K562 (cell line): ENCODE results near the gene JADE2. TPM values are rescaled to one million over a fixed set of nuclear protein-coding genes. Genes with fewer than 3 reads are reported as not detected.

Source experiments
- ATAC-seq: fragments of 200-7000 bp; cut with Tn5 transposase; 3 replicates; pipeline ENCODE4 v1.9.1; 2020; ENCODE audit warnings: moderate library complexity
- BruUV-seq: library from RNA; stranded (reverse); fragments of 400-500 nt; replicated peaks from 2 replicates; lab custom pipeline; 2021; lab: Mats Ljungman, UMichigan
- CTCF ChIA-PET: fragments of 300-600 bp; formaldehyde crosslinking; extraction: SDS; loops from one replicate; lab custom pipeline; 2021; ENCODE audit warnings: low intra/inter-chr PET ratio; lab: Yijun Ruan, JAX
- POLR2A ChIA-PET: fragments of 300-600, 350-650 bp; sonication (Branson Sonifier 250); formaldehyde crosslinking; extraction: SDS; loops from one replicate; lab custom pipeline; 2021; ENCODE audit warnings: antibody characterized with exemption, inconsistent platforms; lab: Yijun Ruan, JAX
- DNase-seq, 4 experiments: peaks; one replicate each; pipeline versions ENCODE4 v3.0.0 to v3.0.0-alpha.2; 2011 to 2018; ENCODE audit warnings: low spot score in 3 of 4, mixed read lengths in 3 of 4; ENCODE audit errors: extremely low read depth in 1 of 4
- FAIRE-seq: peaks from 2 replicates; lab custom pipeline; 2011; peaks lifted over from hg19 to GRCh38; lab: Jason Lieb, UNC
- H2AFZ ChIP-seq: 2 replicates; pipeline ENCODE4 v1.6.0; 2011; ENCODE audit warnings: low read depth, low read length, control low read depth, inconsistent platforms
- H3K27ac ChIP-seq: fragments of 200-600 bp; 3 replicates; pipeline ENCODE4 v1.8.0; 2011; ENCODE audit warnings: low read depth, mild to moderate bottlenecking, control low read depth, inconsistent platforms, low read length, moderate library complexity, mixed read lengths; ENCODE audit errors: extremely low read depth
- H3K27me3 ChIP-seq, 2 experiments: fragments of 300-600 bp in 1 of 2; 2 replicates in 1 of 2; 3 replicates in 1 of 2; pipeline versions ENCODE4 v1.6.0 to v1.8.0; 2011; ENCODE audit warnings: inconsistent platforms in 2 of 2, low read length in 2 of 2, mild to moderate bottlenecking in 1 of 2, mixed read lengths in 1 of 2, moderate library complexity in 1 of 2; ENCODE audit not compliant: control insufficient read depth in 2 of 2, insufficient read depth in 2 of 2
- H3K36me3 ChIP-seq: fragments of 300-600 bp; 3 replicates; pipeline ENCODE4 v1.8.0; 2011; ENCODE audit warnings: mild to moderate bottlenecking, low read length, inconsistent platforms; ENCODE audit not compliant: control insufficient read depth, insufficient read depth
- H3K4me1 ChIP-seq, 2 experiments: fragments of 200-600 bp in 1 of 2; replicated peaks in 1 of 2; 2 replicates in 1 of 2; 3 replicates in 1 of 2; pipeline versions ENCODE4 v1.5.1 to v1.8.0; 2011; ENCODE audit warnings: inconsistent platforms in 2 of 2, low read length in 2 of 2, mild to moderate bottlenecking in 1 of 2, mixed read lengths in 1 of 2, moderate library complexity in 1 of 2; ENCODE audit not compliant: control insufficient read depth in 2 of 2, insufficient read depth in 2 of 2
- H3K4me2 ChIP-seq: 2 replicates; pipeline ENCODE4 v1.6.1; 2011; ENCODE audit warnings: low read length, control low read depth, inconsistent platforms, mixed read lengths; ENCODE audit not compliant: insufficient read depth
- H3K4me3 ChIP-seq: fragments of 200-600 bp; sonication (generic), shearing (Covaris generic); 2 replicates; pipeline ENCODE4 v1.5.1; 2016; ENCODE audit warnings: control low read depth, inconsistent platforms
- H3K79me2 ChIP-seq: fragments of 200-600 bp; 3 replicates; pipeline ENCODE4 v1.8.0; 2011; ENCODE audit warnings: low read length, inconsistent platforms; ENCODE audit not compliant: control insufficient read depth, insufficient read depth
- H3K9ac ChIP-seq, 2 experiments: 2 replicates each; pipeline versions ENCODE4 v1.6.0 to v1.6.1; 2011; ENCODE audit warnings: low read depth in 2 of 2, low read length in 2 of 2, control low read depth in 1 of 2, inconsistent platforms in 1 of 2, mild to moderate bottlenecking in 1 of 2, mixed read lengths in 1 of 2; ENCODE audit not compliant: insufficient read depth in 1 of 2
- H3K9me1 ChIP-seq: one replicate; pipeline ENCODE4 v1.6.0; 2011; ENCODE audit warnings: inconsistent platforms, mild to moderate bottlenecking, low read length, moderate library complexity; ENCODE audit not compliant: control insufficient read depth, insufficient read depth
- H3K9me3 ChIP-seq: replicated peaks from 2 replicates; pipeline ENCODE4 v1.5.1; 2011; ENCODE audit warnings: low read depth, low read length, inconsistent platforms; ENCODE audit not compliant: control insufficient read depth, insufficient read depth
- H4K20me1 ChIP-seq: replicated peaks from 2 replicates; pipeline ENCODE4 v1.6.1; 2011; ENCODE audit warnings: low read length, inconsistent platforms, mixed read lengths; ENCODE audit not compliant: control insufficient read depth, insufficient read depth
- CREBBP ChIP-seq: IDR thresholded peaks from one replicate; pipeline ENCODE4 v1.6.1; 2012; ENCODE audit warnings: low read depth, mild to moderate bottlenecking, control low read depth, inconsistent platforms, low read length
- FOS ChIP-seq: IDR thresholded peaks from 3 replicates; pipeline ENCODE4 v1.6.1; 2011; ENCODE audit not compliant: insufficient read length; ENCODE audit errors: extremely low read depth
- ILK ChIP-seq: fragments of 450-650 bp; IDR thresholded peaks from 2 replicates; pipeline ENCODE4 v1.6.1; 2016; ENCODE audit warnings: missing genetic modification characterization, low read depth, mild to moderate bottlenecking, missing compliant biosample characterization, moderate library complexity, borderline replicate concordance
- KAT2B ChIP-seq: IDR thresholded peaks from one replicate; pipeline ENCODE4 v1.6.1; 2012; ENCODE audit warnings: low read depth, mild to moderate bottlenecking, control low read depth, inconsistent platforms, low read length, moderate library complexity
- POLR3A ChIP-seq: IDR thresholded peaks from 2 replicates; pipeline ENCODE4 v1.6.1; 2011; ENCODE audit warnings: borderline replicate concordance, mild to moderate bottlenecking, moderate library complexity; ENCODE audit not compliant: insufficient read length, insufficient read depth; ENCODE audit errors: extremely low read depth
- ZNF316 ChIP-seq: fragments of 450-650 bp; IDR thresholded peaks from 2 replicates; pipeline ENCODE4 v1.6.1; 2016
- ZNF408 ChIP-seq: fragments of 250-450 bp; sonication (Bioruptor Pico); IDR thresholded peaks from 2 replicates; pipeline ENCODE4 v1.4.0; 2020; ENCODE audit warnings: low read depth, mild to moderate bottlenecking, moderate library complexity
- ZNF436 ChIP-seq: fragments of 250-450, 450-650 bp; sonication (Bioruptor Pico); formaldehyde crosslinking; IDR thresholded peaks from 2 replicates; pipeline ENCODE4 v1.7.0; 2020; ENCODE audit warnings: mild to moderate bottlenecking
- WGBS: fragments of 100-300 bp; shearing (Covaris generic); methylation state at CpG from one replicate; pipeline ENCODE4 v1.1.6; 2016; ENCODE audit warnings: low coverage, mixed read lengths; ENCODE audit not compliant: insufficient coverage; ENCODE audit errors: missing lambda C conversion rate; 5-methylcytosine and 5-hydroxymethylcytosine counted together
- in situ Hi-C: fragments of 300-500 bp; cut with MboI; formaldehyde crosslinking; loops from 4 replicates; pipeline ENCODE4 v1.15.0; 2018; ENCODE audit warnings: inconsistent platforms, mixed read lengths
- intact Hi-C: fragments of 100-400 bp; cut with micrococcal nuclease; formaldehyde crosslinking; loops from 2 replicates; pipeline ENCODE4 v1.14.2; 2022
- polyA plus RNA-seq, 8 experiments: library from polyadenylated mRNA; depleted of rRNA in 4 of 8; stranded (reverse) in 5 of 8; unstranded in 3 of 8; fragments of >200 nt; fragmentation: Nextera tagmentation in 2 of 8; fragmentation: Illumina TruSeq in 1 of 8; extraction: Ambion mirVana in 2 of 8; extraction: Trizol in 1 of 8; gene quantifications; 2 replicates each; pipeline versions ENCODE4 v1.2.1 to v1.2.3, GENCODE V29; 2011 to 2014; ENCODE audit warnings: inconsistent platforms in 1 of 8, missing spikeins in 1 of 8
- total RNA-seq, 7 experiments: library from RNA; depleted of rRNA in 6 of 7; stranded (reverse); fragments of >200 nt in 6 of 7; fragmentation: Illumina TruSeq in 2 of 7; extraction: Trizol in 2 of 7; gene quantifications; 2 replicates each; pipeline versions ENCODE4 v1.2.1 to v1.2.3, GENCODE V29; 2011 to 2021; ENCODE audit warnings: low replicate concordance in 1 of 7

JADE2 gene
- total and polyA plus RNA-seq, 9 of the 15 experiments (the other 6 are each of a cell fraction or from before 2014, with no cell fraction given), result 0.50 to 23.3 (median 9.1) TPM

DNA sequence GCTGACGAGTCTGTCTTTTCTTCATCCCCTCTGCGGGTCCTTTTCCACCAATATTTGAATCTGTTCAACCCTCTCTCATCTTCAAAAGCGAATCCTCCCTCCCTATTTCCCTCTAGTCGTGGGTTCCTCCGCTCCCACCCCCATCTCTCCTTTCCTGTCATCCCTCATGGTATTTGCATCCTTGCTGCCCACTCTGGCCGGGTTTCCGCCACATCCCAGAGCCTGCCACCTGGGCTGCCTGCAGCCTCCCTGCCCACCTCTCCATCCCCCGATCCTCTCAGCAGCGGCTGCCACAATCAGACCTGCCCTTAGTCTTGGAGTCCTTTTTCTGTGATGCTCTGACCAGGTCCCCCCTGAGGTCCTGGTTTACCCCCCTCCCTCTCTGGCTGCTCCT, 44.9 kb downstream of the JADE2 start:
- Histone ChIP-seq H3K27ac (no peak overlapping the region), H3K9ac (no peak overlapping the region), H3K9me3 (no peaks in the 10 kb centered on the region), H3K36me3 (peaks cover 61% of the 10 kb centered on the region; the same call in 2 of the 3 replicates), H4K20me1 (no peaks in the 10 kb centered on the region; the same call in 1 of the 2 replicates), H3K27me3 (no peaks in the 10 kb centered on the region; a peak in 1 of 5 replicates), H3K4me3 (no peak overlapping the region), H2AFZ (no peak overlapping the region), H3K4me2 (no peak overlapping the region), H3K4me1 (peaks cover 0 to 3% of the 10 kb centered on the region in 2 experiments; a peak in 2 of 5 replicates), H3K79me2 (no peaks in the 10 kb centered on the region), H3K9me1 (peaks cover 2% of the 10 kb centered on the region)
- intact Hi-C loops (no loop called here), in situ Hi-C loops (loop anchor here (10.0 kb wide), 1 partner anchor 366 kb away; no protein-coding TSS in a partner anchor)
- CTCF ChIA-PET, result interaction anchor here (0.5 kb wide), 1 partner anchor 146 kb away, joined by 4 read pairs; no protein-coding TSS in a partner anchor
- ATAC-seq, result no peak
- TF ChIP-seq KAT2B (no peak), FOS (no peak), CREBBP (no peak), ZNF408 (no peak), ZNF436 (CRISPR knock-in tag) (no peak), ILK (tag) (no peak), ZNF316 (no peak), POLR3A (no peak)
- 73% methylated on average over 9 of the region's 9 CpGs for WGBS
- no peak for FAIRE-seq
- POLR2A ChIA-PET, result no interaction called here
- BruUV-seq, result no TSS peak
- DNase-seq, result no peak
